Gastroesophageal sphincter (tissue), 3 donors: ENCODE results near the gene GNG10.

ENCODE experiments used
- CTCF ChIP-seq, 4 experiments: fragments of 200-600 bp in 2 of 4; fragments of 450-650 bp in 2 of 4; sonication (generic) in 1 of 4; IDR thresholded peaks; one replicate each; pipeline ENCODE4 v1.5.1; 2017 to 2019; ENCODE audit warnings: antibody characterized with exemption in 4 of 4, mild to moderate bottlenecking in 2 of 4, moderate library complexity in 2 of 4
- EP300 ChIP-seq: sonication (generic); formaldehyde crosslinking; IDR thresholded peaks from one replicate; pipeline ENCODE4 v1.6.1; 2017; ENCODE audit warnings: antibody characterized with exemption, mild to moderate bottlenecking

GRCh38 chr9:111630964-111631213, 30.5 kb upstream of the GNG10 start:
- no peak for TF ChIP-seq CTCF (IDR thresholded peaks at IDR 0.05)
- no peak for TF ChIP-seq EP300
